H1 (cell line): ENCODE measurements around the gene KIAA1671. TPM values are rescaled to one million over a fixed set of nuclear protein-coding genes. Genes with fewer than 3 reads are reported as not detected.

Experiments
- HDAC6 ChIP-seq: IDR thresholded peaks from one replicate; pipeline ENCODE4 v1.7.1; 2012; ENCODE audit warnings: low read depth, mild to moderate bottlenecking, inconsistent platforms, low read length, moderate library complexity
- NRF1 ChIP-seq: IDR thresholded peaks from 2 replicates; pipeline ENCODE4 v1.6.1; 2011; ENCODE audit warnings: mild to moderate bottlenecking, low read depth, low read length, improper control_type of control experiment
- POLR2A ChIP-seq, 2 experiments: IDR thresholded peaks; 1 replicate in 1 of 2; 2 replicates in 1 of 2; pipeline ENCODE4 v1.6.1; 2011; ENCODE audit warnings: low read depth in 2 of 2, low read length in 2 of 2, mild to moderate bottlenecking in 2 of 2; ENCODE audit errors: control extremely low read depth in 1 of 2
- SP1 ChIP-seq: IDR thresholded peaks from 2 replicates; pipeline ENCODE4 v1.6.1; 2011; ENCODE audit warnings: low read depth, low read length
- polyA plus RNA-seq, 7 experiments: library from polyadenylated mRNA; depleted of rRNA in 3 of 7; stranded (reverse) in 5 of 7; unstranded in 2 of 7; fragments of >200 nt in 5 of 7; fragments of 200-250 nt in 2 of 7; gene quantifications; 1 replicate in 5 of 7; 2 replicates in 1 of 7; 4 replicates in 1 of 7; pipeline versions ENCODE4 v1.2.1 to v1.2.3, GENCODE V29; 2011 to 2013; ENCODE audit warnings: missing spikeins in 2 of 7, mixed read lengths in 2 of 7
- total RNA-seq: library from RNA; stranded (reverse); fragmentation: NEBNext Ultra II Directional; extraction: Animal tissue kit (Norgen Biotek cat#: 25700); gene quantifications from 2 replicates; pipeline ENCODE4 v1.2.1, GENCODE V29; 2021

Gene KIAA1671
- total and polyA plus RNA-seq, 2 of the 8 experiments (the other 6 are each of a cell fraction or from before 2014, with no cell fraction given): 6.4 to 23.9 TPM

DNA sequence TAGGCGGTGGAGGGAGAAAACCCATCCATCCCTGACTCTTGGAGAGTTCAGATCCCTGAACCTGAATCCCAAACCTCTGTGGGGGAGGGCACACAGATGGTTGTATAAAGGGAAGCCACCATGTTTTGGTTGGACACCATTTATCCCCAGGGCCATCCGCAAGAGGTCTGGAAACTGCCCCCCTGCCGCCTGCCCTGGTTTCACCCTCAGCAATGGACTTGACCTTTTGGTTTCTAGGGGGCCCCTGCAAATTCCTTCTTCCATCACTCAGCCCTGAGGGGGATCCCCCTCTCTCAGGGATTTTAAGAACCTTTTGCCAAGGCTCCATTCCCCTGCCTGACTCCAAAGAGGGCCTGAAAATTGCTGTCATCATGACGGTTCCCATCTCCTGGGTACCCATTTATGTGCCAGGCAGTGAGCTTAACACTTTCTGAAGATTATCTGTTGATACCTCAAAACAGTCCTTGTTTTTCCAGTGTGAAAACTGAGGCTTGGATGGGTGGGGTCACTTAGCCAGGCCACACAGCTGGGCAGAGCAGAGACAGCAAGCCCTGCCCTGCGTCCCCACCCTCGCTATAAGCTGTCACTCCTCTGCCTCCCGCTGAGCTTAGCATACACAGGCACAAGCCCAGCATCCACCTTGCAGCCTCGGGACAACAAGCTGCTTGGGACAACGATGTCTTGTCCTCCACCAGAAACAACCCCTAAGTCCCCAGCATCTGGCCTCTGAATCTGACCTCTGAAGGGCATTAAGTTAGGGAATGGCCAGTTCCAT lies 213.9 kb downstream of the KIAA1671 start (continued):
- TF ChIP-seq POLR2A (IDR thresholded peaks at IDR 0.05; ENCODE audit: control extremely low read depth in 1 of 2, low read depth in 2 of 2, low read length in 2 of 2) (no peak), SP1 (no peak), NRF1 (no peak), HDAC6 (no peak)
